Hepatocyte (in vitro differentiated cells): ENCODE results near the gene MID1. TPM values are rescaled to one million over a fixed set of nuclear protein-coding genes. Genes with fewer than 3 reads are reported as not detected.

Experiments used
- DNase-seq: peaks from one replicate; pipeline ENCODE4 v3.0.0-alpha.2; 2016; ENCODE audit warnings: low spot score
- H2AFZ ChIP-seq: fragments of 200-600 bp; sonication (generic); 2 replicates; pipeline ENCODE4 v1.6.0; 2016; ENCODE audit warnings: antibody characterized with exemption, mild to moderate bottlenecking
- H3K27ac ChIP-seq: fragments of 200-600 bp; sonication (generic); 2 replicates; pipeline ENCODE4 v1.5.1; 2016; ENCODE audit warnings: mild to moderate bottlenecking
- H3K27me3 ChIP-seq: fragments of 200-600 bp; sonication (generic); 2 replicates; pipeline ENCODE4 v1.6.1; 2016
- H3K36me3 ChIP-seq: fragments of 200-600 bp; sonication (generic); replicated peaks from 2 replicates; pipeline ENCODE4 v1.5.1; 2016; ENCODE audit warnings: low read depth; ENCODE audit not compliant: insufficient read depth
- H3K4me1 ChIP-seq: fragments of 200-600 bp; sonication (generic); 2 replicates; pipeline ENCODE4 v1.5.1; 2016; ENCODE audit warnings: mild to moderate bottlenecking, moderate library complexity; ENCODE audit not compliant: insufficient read depth
- H3K4me2 ChIP-seq: fragments of 200-600 bp; sonication (generic); 2 replicates; pipeline ENCODE4 v1.6.0; 2016
- H3K4me3 ChIP-seq: fragments of 200-600 bp; sonication (generic); 2 replicates; pipeline ENCODE4 v1.5.1; 2016; ENCODE audit warnings: mild to moderate bottlenecking
- H3K79me2 ChIP-seq: fragments of 200-600 bp; sonication (generic); 2 replicates; pipeline ENCODE4 v1.6.0; 2017; ENCODE audit warnings: mild to moderate bottlenecking
- H3K9me2 ChIP-seq: fragments of 200-600 bp; sonication (generic); replicated peaks from 2 replicates; pipeline ENCODE4 v1.6.0; 2017; ENCODE audit warnings: mild to moderate bottlenecking; ENCODE audit not compliant: insufficient read depth
- H3K9me3 ChIP-seq: fragments of 200-600 bp; sonication (generic); 2 replicates; pipeline ENCODE4 v1.5.1; 2016; ENCODE audit warnings: low read depth, mild to moderate bottlenecking
- H4K20me1 ChIP-seq: fragments of 200-600 bp; sonication (generic); 2 replicates; pipeline ENCODE4 v1.6.0; 2016; ENCODE audit warnings: mild to moderate bottlenecking; ENCODE audit not compliant: insufficient read depth, poor library complexity, severe bottlenecking
- EZH2 ChIP-seq: fragments of 200-600 bp; sonication (generic); IDR thresholded peaks from 2 replicates; pipeline ENCODE4 v1.6.1; 2016; ENCODE audit warnings: antibody characterized with exemption, mild to moderate bottlenecking, borderline replicate concordance
- EZH2phosphoT487 ChIP-seq: fragments of 200-600 bp; sonication (generic); IDR thresholded peaks from one replicate; pipeline ENCODE4 v1.6.1; 2018; ENCODE audit warnings: antibody characterized with exemption, mild to moderate bottlenecking, low read depth, moderate library complexity; ENCODE audit not compliant: unreplicated experiment, severe bottlenecking
- WGBS: methylation state at CpG from one replicate; pipeline ENCODE4 v1.1.6; 2016; ENCODE audit warnings: low lambda C conversion rate; ENCODE audit errors: missing lambda C conversion rate; 5-methylcytosine and 5-hydroxymethylcytosine counted together
- polyA plus RNA-seq: library from polyadenylated mRNA; unstranded; fragments of >200 nt; fragmentation: Nextera tagmentation; extraction: Ambion mirVana; gene quantifications from 2 replicates; pipeline ENCODE4 v1.2.1, GENCODE V29; 2016
- total RNA-seq: library from RNA; depleted of rRNA; stranded (reverse); fragments of >200 nt; gene quantifications from 2 replicates; pipeline ENCODE4 v1.2.3, GENCODE V29; 2014
- TF ChIP-seq, protein P1 (sequence below): fragments of 200-600 bp; sonication (generic); IDR thresholded peaks from 2 replicates; pipeline ENCODE4 v1.5.1; 2016; ENCODE audit warnings: antibody characterized with exemption, mild to moderate bottlenecking; ENCODE audit not compliant: poor library complexity

Gene MID1
- total and polyA plus RNA-seq, 2 experiments from 2014 or later: 21.1 to 21.3 TPM

GRCh38 chrX:10665681-10666080 is 45.3 kb upstream of the MID1 start:
- H3K4me2 ChIP-seq: no peak overlapping the region
- no peaks in the 10 kb centered on the region for H3K27me3 ChIP-seq
- TF ChIP-seq EZH2phosphoT487: no peak
- no peak for TF ChIP-seq EZH2
- TF ChIP-seq, protein P1, sequence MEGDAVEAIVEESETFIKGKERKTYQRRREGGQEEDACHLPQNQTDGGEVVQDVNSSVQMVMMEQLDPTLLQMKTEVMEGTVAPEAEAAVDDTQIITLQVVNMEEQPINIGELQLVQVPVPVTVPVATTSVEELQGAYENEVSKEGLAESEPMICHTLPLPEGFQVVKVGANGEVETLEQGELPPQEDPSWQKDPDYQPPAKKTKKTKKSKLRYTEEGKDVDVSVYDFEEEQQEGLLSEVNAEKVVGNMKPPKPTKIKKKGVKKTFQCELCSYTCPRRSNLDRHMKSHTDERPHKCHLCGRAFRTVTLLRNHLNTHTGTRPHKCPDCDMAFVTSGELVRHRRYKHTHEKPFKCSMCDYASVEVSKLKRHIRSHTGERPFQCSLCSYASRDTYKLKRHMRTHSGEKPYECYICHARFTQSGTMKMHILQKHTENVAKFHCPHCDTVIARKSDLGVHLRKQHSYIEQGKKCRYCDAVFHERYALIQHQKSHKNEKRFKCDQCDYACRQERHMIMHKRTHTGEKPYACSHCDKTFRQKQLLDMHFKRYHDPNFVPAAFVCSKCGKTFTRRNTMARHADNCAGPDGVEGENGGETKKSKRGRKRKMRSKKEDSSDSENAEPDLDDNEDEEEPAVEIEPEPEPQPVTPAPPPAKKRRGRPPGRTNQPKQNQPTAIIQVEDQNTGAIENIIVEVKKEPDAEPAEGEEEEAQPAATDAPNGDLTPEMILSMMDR: no peak
- no peaks in the 10 kb centered on the region for H3K4me1 ChIP-seq
- WGBS: 84% methylated on average over 7 of the region's 7 CpGs
- no peaks in the 10 kb centered on the region for H3K9me3 ChIP-seq
- no peak for DNase-seq
- H4K20me1 ChIP-seq: no peaks in the 10 kb centered on the region
- H3K27ac ChIP-seq: no peak overlapping the region
- no peak overlapping the region for H2AFZ ChIP-seq
- no peaks in the 10 kb centered on the region for H3K36me3 ChIP-seq
- H3K79me2 ChIP-seq: no peaks in the 10 kb centered on the region
- no peaks in the 10 kb centered on the region for H3K9me2 ChIP-seq
- H3K4me3 ChIP-seq: no peak overlapping the region

DNA sequence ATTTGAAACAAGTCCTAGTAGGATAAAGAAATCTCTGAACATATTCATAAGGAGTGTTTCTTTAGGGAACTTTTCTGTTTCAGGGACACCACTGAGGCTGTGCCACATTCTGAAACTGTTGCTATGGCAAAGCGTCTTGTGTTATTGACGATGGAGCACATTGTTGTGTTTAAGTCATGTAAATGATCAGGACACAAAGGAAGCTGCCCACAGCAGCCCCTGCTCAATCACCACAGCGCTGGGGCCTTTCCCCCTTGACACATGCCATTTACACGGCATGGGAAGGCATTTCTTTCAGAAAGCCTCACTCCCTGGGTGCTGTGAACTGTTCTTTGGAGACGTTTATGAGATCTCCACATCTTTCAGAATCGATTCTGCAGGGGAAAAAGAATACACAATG is 39.8 kb upstream of the MID1 start:
- H3K36me3 ChIP-seq: no peaks in the 10 kb centered on the region
- no peak overlapping the region for H3K4me3 ChIP-seq
- H3K27me3 ChIP-seq: no peaks in the 10 kb centered on the region
- H3K4me1 ChIP-seq: no peaks in the 10 kb centered on the region
- no peak overlapping the region for H2AFZ ChIP-seq
- H3K79me2 ChIP-seq: no peaks in the 10 kb centered on the region
- DNase-seq: no peak
- H3K27ac ChIP-seq: no peak overlapping the region
- no peaks in the 10 kb centered on the region for H3K9me2 ChIP-seq
- no peak for TF ChIP-seq EZH2
- TF ChIP-seq, protein P1: no peak
- no peak for TF ChIP-seq EZH2phosphoT487
- WGBS: 43% methylated on average over 6 of the region's 6 CpGs
- no peaks in the 10 kb centered on the region for H3K9me3 ChIP-seq
- no peaks in the 10 kb centered on the region for H4K20me1 ChIP-seq
- no peak overlapping the region for H3K4me2 ChIP-seq

GRCh38 chrX:10656214-10656613 is 35.8 kb upstream of the MID1 start:
- Histone ChIP-seq H3K9me3 (no peaks in the 10 kb centered on the region), H3K27me3 (no peaks in the 10 kb centered on the region), H4K20me1 (no peaks in the 10 kb centered on the region), H3K4me3 (no peak overlapping the region), H3K36me3 (no peaks in the 10 kb centered on the region), H3K27ac (no peak overlapping the region), H3K9me2 (no peaks in the 10 kb centered on the region), H3K79me2 (no peaks in the 10 kb centered on the region), H3K4me2 (no peak overlapping the region), H2AFZ (no peak overlapping the region), H3K4me1 (no peaks in the 10 kb centered on the region)
- no peak for TF ChIP-seq EZH2phosphoT487
- TF ChIP-seq, protein P1: no peak
- no peak for TF ChIP-seq EZH2
- no peak for DNase-seq
- WGBS: 33% methylated on average over 1 of the region's 1 CpG

GRCh38 chrX:10654960-10655359 is 34.6 kb upstream of the MID1 start:
- Histone ChIP-seq H2AFZ (no peak overlapping the region), H3K27ac (no peak overlapping the region), H3K9me3 (no peaks in the 10 kb centered on the region), H3K9me2 (no peaks in the 10 kb centered on the region), H4K20me1 (no peaks in the 10 kb centered on the region), H3K4me1 (no peaks in the 10 kb centered on the region), H3K36me3 (no peaks in the 10 kb centered on the region), H3K79me2 (no peaks in the 10 kb centered on the region), H3K4me3 (no peak overlapping the region), H3K27me3 (no peaks in the 10 kb centered on the region), H3K4me2 (no peak overlapping the region)
- WGBS: 87% methylated on average over 3 of the region's 3 CpGs
- TF ChIP-seq, protein P1: no peak
- TF ChIP-seq EZH2: no peak
- no peak for TF ChIP-seq EZH2phosphoT487
- DNase-seq: no peak
